Measurements from ENCODE around the gene DNM2. TPM values are rescaled to one million over a fixed set of nuclear protein-coding genes. Genes with fewer than 3 reads are reported as not detected.

DNM2 gene
- total and polyA plus RNA-seq, 9 of the 15 experiments (the other 6 are each of a cell fraction or from before 2014, with no cell fraction given): 2.2 to 161 (median 72.6) TPM

- TF ChIP-seq SMARCA4 (IDR thresholded peaks at IDR 0.05) (peak; percentile 79), E2F8 (IDR thresholded peaks at IDR 0.05; ENCODE audit: low read depth, partially characterized antibody) (peak; percentile 31), NBN (IDR thresholded peaks at IDR 0.05; ENCODE audit: low read depth) (peak; percentile 77; the same call in 1 of the 2 replicates), SMARCE1 (IDR thresholded peaks at IDR 0.05) (peak; percentile 82), PHF20 (IDR thresholded peaks at IDR 0.05; ENCODE audit: partially characterized antibody) (peak; percentile 46), BRD9 (IDR thresholded peaks at IDR 0.05; ENCODE audit: low read depth, partially characterized antibody) (peak; percentile 84), TRIM24 (IDR thresholded peaks at IDR 0.05) (peak; percentile 43 to 68; a peak in 2 of 4 replicates), PREB (CRISPR knock-in tag; IDR thresholded peaks at IDR 0.05) (no peak), MAFG (tag; conservative IDR thresholded peaks at IDR 0.05) (no peak), GATAD2A (IDR thresholded peaks at IDR 0.05) (peak; percentile 52; the same call in 1 of the 2 replicates), MCM7 (IDR thresholded peaks at IDR 0.05) (no peak), SAFB2 (IDR thresholded peaks at IDR 0.05; ENCODE audit: borderline replicate concordance, low read depth, low read length, severe bottlenecking) (no peak), MIER1 (IDR thresholded peaks at IDR 0.05; ENCODE audit: low read depth) (0 out of 2 replicates have a peak, but pooled peaks have one; percentile 49), ELK3 (CRISPR knock-in tag; IDR thresholded peaks at IDR 0.05) (no peak), ZNF75A (CRISPR knock-in tag; IDR thresholded peaks at IDR 0.05) (no peak), NCOA1 (IDR thresholded peaks at IDR 0.05; ENCODE audit: low read depth) (peak; percentile 17; the same call in 1 of the 2 replicates), RERE (CRISPR knock-in tag; IDR thresholded peaks at IDR 0.05; ENCODE audit: borderline replicate concordance) (no peak)
Observed at GRCh38 chr19:10870501-10870954, 152.6 kb downstream of the DNM2 start (continued).
